GM12878 (cell line): ENCODE data around the gene CARD11. TPM values are rescaled to one million over a fixed set of nuclear protein-coding genes. Genes with fewer than 3 reads are reported as not detected.

Source experiments
- ATAC-seq: fragments of 200-7000 bp; cut with Tn5 transposase; 3 replicates; pipeline ENCODE4 v1.9.1; 2020; ENCODE audit warnings: mild to moderate bottlenecking, moderate library complexity
- BruUV-seq: library from RNA; stranded (reverse); fragments of 400-500 nt; replicated peaks from 2 replicates; lab custom pipeline; 2021; lab: Mats Ljungman, UMichigan
- CTCF ChIA-PET: fragments of 300-600 bp; sonication (Branson Sonifier 250); formaldehyde crosslinking; extraction: SDS; loops from one replicate; lab custom pipeline; 2021; ENCODE audit warnings: inconsistent platforms; lab: Yijun Ruan, JAX
- POLR2A ChIA-PET: fragments of 350-600 bp; formaldehyde crosslinking; extraction: SDS; loops from one replicate; lab custom pipeline; 2021; ENCODE audit warnings: inconsistent platforms; lab: Charles Lee
- RAD21 ChIA-PET: fragments of 300-600 bp; sonication (Branson Sonifier 250); formaldehyde crosslinking; loops from one replicate; lab custom pipeline; 2023; ENCODE audit warnings: antibody characterized with exemption; ENCODE audit not compliant: unreplicated experiment; lab: Charles Lee
- SMC1A ChIA-PET: fragments of 300-600 bp; sonication (Branson Sonifier 250); formaldehyde crosslinking; loops from one replicate; lab custom pipeline; 2023; ENCODE audit not compliant: unreplicated experiment, uncharacterized antibody; lab: Charles Lee
- DNase-seq: peaks from one replicate; pipeline ENCODE4 v3.0.0-alpha.2; 2011; ENCODE audit warnings: low read depth, low spot score
- FAIRE-seq: peaks from 3 replicates; lab custom pipeline; 2011; peaks lifted over from hg19 to GRCh38; lab: Jason Lieb, UNC
- H2AFZ ChIP-seq: 2 replicates; pipeline ENCODE4 v1.6.0; 2011; ENCODE audit warnings: low read depth, low read length, control low read depth; ENCODE audit not compliant: control insufficient read depth
- H3K27ac ChIP-seq: 2 replicates; pipeline ENCODE4 v1.5.1; 2011; ENCODE audit warnings: control low read depth; ENCODE audit not compliant: control insufficient read depth, insufficient read depth
- H3K27me3 ChIP-seq, 2 experiments: replicated peaks in 1 of 2; 2 replicates each; pipeline versions ENCODE4 v1.6.0 to v1.6.1; 2011; ENCODE audit warnings: low read length in 1 of 2; ENCODE audit not compliant: control insufficient read depth in 2 of 2, insufficient read depth in 2 of 2
- H3K36me3 ChIP-seq, 2 experiments: 2 replicates each; pipeline ENCODE4 v1.5.1; 2011; ENCODE audit warnings: low read length in 1 of 2; ENCODE audit not compliant: control insufficient read depth in 2 of 2, insufficient read depth in 2 of 2
- H3K4me1 ChIP-seq: 2 replicates; pipeline ENCODE4 v1.6.1; 2011; ENCODE audit warnings: mild to moderate bottlenecking, low read length, moderate library complexity, mixed read lengths; ENCODE audit not compliant: control insufficient read depth, insufficient read depth
- H3K4me2 ChIP-seq: 2 replicates; pipeline ENCODE4 v1.6.0; 2011; ENCODE audit warnings: control low read depth; ENCODE audit not compliant: control insufficient read depth, insufficient read depth
- H3K4me3 ChIP-seq: fragments of 200-600 bp; sonication (generic); 2 replicates; pipeline ENCODE4 v1.5.1; 2016
- H3K79me2 ChIP-seq: 2 replicates; pipeline ENCODE4 v1.6.0; 2011; ENCODE audit warnings: low read length; ENCODE audit not compliant: control insufficient read depth, insufficient read depth
- H3K9ac ChIP-seq: 2 replicates; pipeline ENCODE4 v1.8.0; 2011; ENCODE audit warnings: low read length, control low read depth, mixed read lengths; ENCODE audit not compliant: control insufficient read depth, insufficient read depth
- H3K9me3 ChIP-seq: replicated peaks from 3 replicates; pipeline ENCODE4 v1.5.1; 2011; ENCODE audit warnings: mild to moderate bottlenecking, low read length; ENCODE audit not compliant: control insufficient read depth, insufficient read depth
- H4K20me1 ChIP-seq: 2 replicates; pipeline ENCODE4 v1.6.0; 2011; ENCODE audit not compliant: control insufficient read depth, insufficient read depth
- BHLHE40 ChIP-seq, 2 experiments: fragments of 450-650 bp in 1 of 2; IDR thresholded peaks; 2 replicates each; pipeline ENCODE4 v1.6.1; 2011 to 2017; ENCODE audit warnings: low read depth in 2 of 2, borderline replicate concordance in 1 of 2, improper control_type of control experiment in 1 of 2, low read length in 1 of 2, mild to moderate bottlenecking in 1 of 2
- BMI1 ChIP-seq: fragments of 450-650 bp; IDR thresholded peaks from 2 replicates; pipeline ENCODE4 v1.6.1; 2016; ENCODE audit warnings: mild to moderate bottlenecking, moderate library complexity, borderline replicate concordance
- BRCA1 ChIP-seq: IDR thresholded peaks from 2 replicates; pipeline ENCODE4 v1.6.1; 2011; ENCODE audit warnings: low read depth, low read length, improper control_type of control experiment
- CHD2 ChIP-seq: IDR thresholded peaks from 2 replicates; pipeline ENCODE4 v1.6.1; 2011; ENCODE audit warnings: low read depth, low read length, improper control_type of control experiment, borderline replicate concordance
- CTCF ChIP-seq, 3 experiments: IDR thresholded peaks in 2 of 3; conservative IDR thresholded peaks in 1 of 3; 2 replicates each; pipeline ENCODE4 v1.5.1; 2011; ENCODE audit warnings: low read depth in 3 of 3, low read length in 3 of 3, mild to moderate bottlenecking in 3 of 3, control low read depth in 2 of 3, moderate library complexity in 2 of 3, inconsistent platforms in 1 of 3, mixed read lengths in 1 of 3; ENCODE audit not compliant: control insufficient read depth in 2 of 3, insufficient read depth in 1 of 3; ENCODE audit errors: extremely low read depth in 1 of 3
- EGR1 ChIP-seq, 2 experiments: IDR thresholded peaks; 1 replicate in 1 of 2; 2 replicates in 1 of 2; pipeline ENCODE4 v1.6.1; 2011 to 2012; ENCODE audit warnings: low read depth in 2 of 2, low read length in 2 of 2, borderline replicate concordance in 1 of 2, mild to moderate bottlenecking in 1 of 2, moderate library complexity in 1 of 2
- JUNB ChIP-seq: IDR thresholded peaks from 2 replicates; pipeline ENCODE4 v1.6.1; 2016; ENCODE audit warnings: antibody characterized with exemption, mild to moderate bottlenecking
- ZNF622 ChIP-seq: fragments of 450-650 bp; IDR thresholded peaks from 2 replicates; pipeline ENCODE4 v1.6.1; 2017; ENCODE audit warnings: mild to moderate bottlenecking, inconsistent platforms
- ZZZ3 ChIP-seq: IDR thresholded peaks from 2 replicates; pipeline ENCODE4 v1.6.1; 2011; ENCODE audit warnings: low read depth; ENCODE audit not compliant: control insufficient read depth, insufficient read length
- WGBS: methylation state at CpG from one replicate; pipeline ENCODE4 v1.1.6; 2016; ENCODE audit warnings: low lambda C conversion rate; ENCODE audit not compliant: insufficient replicate concordance, insufficient coverage; ENCODE audit errors: missing lambda C conversion rate; 5-methylcytosine and 5-hydroxymethylcytosine counted together
- in situ Hi-C: fragments of 300-500 bp; cut with MboI; formaldehyde crosslinking; loops from 9 replicates; pipeline ENCODE4 v1.14.3; 2018; ENCODE audit warnings: mixed read lengths
- intact Hi-C: fragments of 100-400 bp; cut with micrococcal nuclease; formaldehyde crosslinking; loops from one replicate; pipeline ENCODE4 v1.14.2; 2022; ENCODE audit not compliant: unreplicated experiment
- polyA plus RNA-seq, 11 experiments: library from polyadenylated mRNA; depleted of rRNA in 4 of 11; unstranded in 6 of 11; stranded (reverse) in 5 of 11; fragments of >200 nt; fragmentation: Nextera tagmentation in 4 of 11; fragmentation: Illumina TruSeq in 1 of 11; extraction: Ambion mirVana in 4 of 11; extraction: Trizol in 1 of 11; gene quantifications; 1 replicate in 1 of 11; 2 replicates in 10 of 11; pipeline versions ENCODE4 v1.2.1 to v1.2.3, GENCODE V29; 2011 to 2016; ENCODE audit warnings: inconsistent platforms in 2 of 11, missing spikeins in 2 of 11, low read depth in 1 of 11
- total RNA-seq, 4 experiments: library from RNA; depleted of rRNA in 3 of 4; stranded (reverse); fragments of >200 nt in 3 of 4; fragmentation: Illumina TruSeq in 1 of 4; extraction: Trizol in 1 of 4; gene quantifications; 2 replicates each; pipeline versions ENCODE4 v1.2.1 to v1.2.3, GENCODE V29; 2013 to 2021
- TF ChIP-seq, protein P1 (sequence below): fragments of 450-650 bp; formaldehyde crosslinking; IDR thresholded peaks from 2 replicates; pipeline ENCODE4 v1.4.0; 2020; ENCODE audit warnings: mild to moderate bottlenecking, moderate library complexity

CARD11 gene
- total and polyA plus RNA-seq, 10 of the 15 experiments (the other 5 are each of a cell fraction or from before 2014, with no cell fraction given), result 0.27 to 72.0 (median 28.4) TPM

DNA sequence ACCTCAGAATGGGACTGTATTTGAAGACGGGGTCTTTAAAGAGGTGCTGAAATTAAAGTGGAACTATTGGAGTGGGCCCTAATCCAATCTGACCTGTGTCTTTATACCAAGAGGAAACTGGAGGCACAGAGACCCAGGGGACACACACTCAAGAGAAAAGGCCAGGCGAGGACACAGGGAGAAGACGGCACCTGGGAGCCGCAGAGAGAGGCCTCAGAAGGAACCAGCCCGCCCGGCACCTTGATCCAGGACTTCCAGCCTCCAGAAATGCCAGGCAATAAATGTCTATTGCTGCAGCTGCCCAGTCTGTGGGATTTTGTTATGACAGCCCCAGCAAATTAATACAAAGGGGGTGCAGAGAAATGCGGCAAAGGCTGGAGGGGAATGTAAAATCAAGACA, 10.5 kb downstream of the CARD11 start (continued):
- TF ChIP-seq BHLHE40 (IDR thresholded peaks at IDR 0.05; ENCODE audit: borderline replicate concordance in 1 of 2, low read depth in 2 of 2, low read length in 1 of 2) (no peak), EGR1 (IDR thresholded peaks at IDR 0.05; ENCODE audit: borderline replicate concordance in 1 of 2, low read depth in 2 of 2, low read length in 2 of 2) (no peak)

DNA sequence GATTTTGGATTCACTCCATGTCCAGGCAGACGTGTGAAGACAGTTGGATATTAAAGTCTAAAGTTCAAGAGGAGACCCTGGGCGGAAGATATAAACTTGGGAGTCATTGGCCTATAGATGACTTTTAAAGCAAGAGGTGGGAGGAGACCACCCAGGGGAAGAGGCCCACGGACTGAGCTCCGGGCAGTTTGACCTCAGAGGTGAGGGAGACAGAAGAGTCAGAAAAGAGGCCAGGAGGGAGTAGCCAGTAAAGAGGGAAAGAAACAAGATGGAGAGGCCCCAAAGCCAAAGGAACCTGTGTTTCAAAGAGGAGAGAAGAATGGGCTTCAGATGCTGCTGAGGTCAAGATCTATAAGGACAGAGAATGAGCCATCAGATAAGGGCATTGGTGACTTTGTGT, 11.4 kb downstream of the CARD11 start:
- no peak overlapping the region for H3K4me2 ChIP-seq
- H3K9ac ChIP-seq, result no peak overlapping the region
- ChIA-PET CTCF (interaction anchor here (0.8 kb wide), 1 partner anchor 34 kb away, joined by 3 read pairs; no protein-coding TSS in a partner anchor), RAD21 (no interaction called here), POLR2A (no interaction called here), SMC1A (no interaction called here)
- 94% methylated on average over 4 of the region's 4 CpGs for WGBS
- TF ChIP-seq CHD2, result no peak
- TF ChIP-seq ZNF622, result no peak
- no peak for TF ChIP-seq BRCA1
- TF ChIP-seq BMI1, result no peak
- no peak for TF ChIP-seq ZZZ3
- no peak for TF ChIP-seq CTCF (IDR thresholded peaks at IDR 0.05 in 2 of 3, conservative IDR thresholded peaks at IDR 0.05 in 1 of 3; ENCODE audit: control insufficient read depth in 2 of 3, extremely low read depth in 1 of 3, insufficient read depth in 1 of 3, low read depth in 3 of 3, low read length in 3 of 3)
- TF ChIP-seq EGR1 (IDR thresholded peaks at IDR 0.05; ENCODE audit: borderline replicate concordance in 1 of 2, low read depth in 2 of 2, low read length in 2 of 2), result no peak
- TF ChIP-seq, protein P1, sequence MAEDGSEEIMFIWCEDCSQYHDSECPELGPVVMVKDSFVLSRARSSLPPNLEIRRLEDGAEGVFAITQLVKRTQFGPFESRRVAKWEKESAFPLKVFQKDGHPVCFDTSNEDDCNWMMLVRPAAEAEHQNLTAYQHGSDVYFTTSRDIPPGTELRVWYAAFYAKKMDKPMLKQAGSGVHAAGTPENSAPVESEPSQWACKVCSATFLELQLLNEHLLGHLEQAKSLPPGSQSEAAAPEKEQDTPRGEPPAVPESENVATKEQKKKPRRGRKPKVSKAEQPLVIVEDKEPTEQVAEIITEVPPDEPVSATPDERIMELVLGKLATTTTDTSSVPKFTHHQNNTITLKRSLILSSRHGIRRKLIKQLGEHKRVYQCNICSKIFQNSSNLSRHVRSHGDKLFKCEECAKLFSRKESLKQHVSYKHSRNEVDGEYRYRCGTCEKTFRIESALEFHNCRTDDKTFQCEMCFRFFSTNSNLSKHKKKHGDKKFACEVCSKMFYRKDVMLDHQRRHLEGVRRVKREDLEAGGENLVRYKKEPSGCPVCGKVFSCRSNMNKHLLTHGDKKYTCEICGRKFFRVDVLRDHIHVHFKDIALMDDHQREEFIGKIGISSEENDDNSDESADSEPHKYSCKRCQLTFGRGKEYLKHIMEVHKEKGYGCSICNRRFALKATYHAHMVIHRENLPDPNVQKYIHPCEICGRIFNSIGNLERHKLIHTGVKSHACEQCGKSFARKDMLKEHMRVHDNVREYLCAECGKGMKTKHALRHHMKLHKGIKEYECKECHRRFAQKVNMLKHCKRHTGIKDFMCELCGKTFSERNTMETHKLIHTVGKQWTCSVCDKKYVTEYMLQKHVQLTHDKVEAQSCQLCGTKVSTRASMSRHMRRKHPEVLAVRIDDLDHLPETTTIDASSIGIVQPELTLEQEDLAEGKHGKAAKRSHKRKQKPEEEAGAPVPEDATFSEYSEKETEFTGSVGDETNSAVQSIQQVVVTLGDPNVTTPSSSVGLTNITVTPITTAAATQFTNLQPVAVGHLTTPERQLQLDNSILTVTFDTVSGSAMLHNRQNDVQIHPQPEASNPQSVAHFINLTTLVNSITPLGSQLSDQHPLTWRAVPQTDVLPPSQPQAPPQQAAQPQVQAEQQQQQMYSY (CRISPR knock-in tag), result no peak
- TF ChIP-seq JUNB, result no peak
- no peak overlapping the region for H3K4me3 ChIP-seq
- no peak for DNase-seq
- intact Hi-C loops, result no loop called here
- no peaks in the 10 kb centered on the region for H3K4me1 ChIP-seq
- in situ Hi-C loops, result no loop called here
- no peak overlapping the region for H2AFZ ChIP-seq
- H3K9me3 ChIP-seq, result no peaks in the 10 kb centered on the region; the same call in 2 of the 3 replicates
- H3K27ac ChIP-seq, result no peak overlapping the region
- peaks cover 15% of the 10 kb centered on the region for H3K79me2 ChIP-seq
- no peaks in the 10 kb centered on the region for H3K27me3 ChIP-seq
- H4K20me1 ChIP-seq, result no peaks in the 10 kb centered on the region; the same call in 1 of the 2 replicates
- no peak for FAIRE-seq
- H3K36me3 ChIP-seq, result peaks cover 0 to 6% of the 10 kb centered on the region in 2 experiments; a peak in 2 of 4 replicates
- BruUV-seq, result no TSS peak
- ATAC-seq, result no peak
